T1000 (cell line): ENCODE measurements around the gene TMEM144.

Experiments
- DNase-seq: peaks from one replicate; lab custom pipeline; 2025; ENCODE audit warnings: mixed read lengths; lab: John Stamatoyannopoulos, UW

Gene TMEM144

DNA sequence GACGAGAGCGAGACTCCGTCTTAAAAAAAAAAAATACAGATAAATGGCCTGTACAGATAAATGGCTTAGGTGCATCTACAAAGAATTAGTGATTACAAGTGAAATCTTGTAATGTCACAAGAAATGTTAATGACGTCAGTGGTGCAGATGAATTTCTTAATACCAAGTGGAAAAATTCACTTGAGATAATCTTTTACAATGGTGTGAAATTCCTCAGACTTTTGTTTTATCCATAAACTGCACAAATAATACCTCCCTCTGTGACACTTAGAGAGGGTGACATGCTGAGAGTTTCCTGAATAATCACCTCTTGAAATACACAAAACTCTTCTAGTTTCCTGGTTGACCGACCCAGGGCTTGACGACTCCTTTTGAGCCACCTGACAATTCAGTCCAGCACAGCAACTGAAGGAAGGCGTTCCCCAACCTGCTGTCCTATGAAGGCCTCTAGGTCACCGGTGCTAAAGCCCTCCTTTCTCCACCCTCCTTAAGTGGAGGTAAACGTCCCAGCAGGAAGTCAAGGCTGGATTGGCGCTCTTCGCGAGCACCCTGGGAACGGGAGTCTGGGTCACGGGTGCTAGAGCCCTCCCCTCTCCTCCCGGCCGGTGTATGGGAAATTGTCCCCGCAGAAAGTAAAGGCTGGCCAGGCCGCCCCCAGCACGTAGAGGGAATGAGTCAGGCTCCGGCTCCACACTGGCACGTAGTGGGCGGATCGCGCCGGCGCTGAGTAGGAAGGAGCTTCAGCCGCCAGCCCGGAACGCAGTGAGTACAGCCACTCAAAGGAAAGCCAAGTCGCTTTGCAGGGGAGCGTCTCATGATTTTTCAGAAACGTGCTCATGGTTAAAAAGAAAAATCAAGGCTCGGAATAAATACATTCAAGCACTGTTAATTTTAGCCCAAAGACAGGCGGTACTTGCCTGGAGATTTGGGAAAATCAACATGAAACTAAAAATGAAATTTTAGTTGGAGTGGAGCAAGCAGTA, at the start of gene TMEM144:
TSS of gene TMEM144 (plus strand) at position 662 of the 983 bp plus-strand sequence. CDS start 2,182 bp downstream, outside the sequence.
- DNase-seq, result peak; percentile 14

DNA sequence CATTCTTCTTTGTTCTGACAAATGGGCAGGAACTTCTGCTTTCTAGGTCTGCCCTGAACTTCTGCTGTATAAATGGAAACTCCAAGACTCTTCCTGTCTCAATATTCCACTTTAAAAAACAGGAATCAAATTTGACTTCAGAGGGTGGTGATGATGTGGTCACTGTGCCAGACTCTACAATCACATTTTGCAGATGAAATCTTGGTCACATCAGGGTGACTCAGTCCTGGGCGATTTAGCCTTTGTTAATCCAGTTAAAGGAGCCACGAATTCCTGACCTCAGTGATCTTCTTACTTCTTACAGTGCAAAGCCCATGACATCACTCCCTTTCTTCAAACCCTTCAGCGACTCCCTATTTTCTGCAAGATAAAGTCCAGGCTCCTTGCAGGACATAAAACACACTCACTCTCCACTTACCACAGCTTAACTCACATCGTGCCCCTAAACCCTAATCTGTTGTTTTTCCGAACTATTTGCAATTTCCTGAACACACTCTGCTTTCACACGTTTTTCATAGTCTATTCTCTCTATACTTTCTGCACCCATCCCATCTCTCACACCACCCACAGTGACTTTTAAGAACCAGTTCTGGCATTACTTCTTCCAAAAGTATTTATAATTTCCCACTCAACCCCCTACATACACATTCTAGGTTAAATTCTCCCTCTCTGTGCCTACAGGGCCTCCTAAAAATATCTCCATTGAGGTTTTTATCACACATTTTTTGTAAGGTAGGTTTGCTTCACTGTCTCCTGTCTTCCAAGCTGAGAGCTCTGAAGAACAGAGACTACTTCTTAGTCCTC, 48.5 kb upstream of the TMEM144 start:
- DNase-seq, result no peak

DNA sequence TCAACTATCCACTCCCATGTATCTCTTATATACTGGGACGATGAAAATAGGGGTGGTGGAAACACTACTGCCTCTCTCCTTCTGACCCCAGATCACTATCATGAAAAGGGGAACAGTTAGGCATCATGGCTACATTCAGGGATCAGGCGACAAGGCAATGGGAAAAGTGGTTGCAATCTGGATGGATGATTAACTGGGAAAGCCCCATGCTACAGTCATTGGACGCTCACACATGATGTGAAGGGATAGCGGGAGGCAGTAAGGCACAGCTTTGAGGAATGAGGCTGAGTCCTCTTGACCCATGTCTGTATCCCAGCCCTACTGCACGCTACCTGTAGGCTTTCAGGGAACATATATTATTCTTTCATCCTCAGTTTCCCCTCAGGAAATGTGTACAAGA, 47.7 kb upstream of the TMEM144 start:
- DNase-seq, result no peak

DNA sequence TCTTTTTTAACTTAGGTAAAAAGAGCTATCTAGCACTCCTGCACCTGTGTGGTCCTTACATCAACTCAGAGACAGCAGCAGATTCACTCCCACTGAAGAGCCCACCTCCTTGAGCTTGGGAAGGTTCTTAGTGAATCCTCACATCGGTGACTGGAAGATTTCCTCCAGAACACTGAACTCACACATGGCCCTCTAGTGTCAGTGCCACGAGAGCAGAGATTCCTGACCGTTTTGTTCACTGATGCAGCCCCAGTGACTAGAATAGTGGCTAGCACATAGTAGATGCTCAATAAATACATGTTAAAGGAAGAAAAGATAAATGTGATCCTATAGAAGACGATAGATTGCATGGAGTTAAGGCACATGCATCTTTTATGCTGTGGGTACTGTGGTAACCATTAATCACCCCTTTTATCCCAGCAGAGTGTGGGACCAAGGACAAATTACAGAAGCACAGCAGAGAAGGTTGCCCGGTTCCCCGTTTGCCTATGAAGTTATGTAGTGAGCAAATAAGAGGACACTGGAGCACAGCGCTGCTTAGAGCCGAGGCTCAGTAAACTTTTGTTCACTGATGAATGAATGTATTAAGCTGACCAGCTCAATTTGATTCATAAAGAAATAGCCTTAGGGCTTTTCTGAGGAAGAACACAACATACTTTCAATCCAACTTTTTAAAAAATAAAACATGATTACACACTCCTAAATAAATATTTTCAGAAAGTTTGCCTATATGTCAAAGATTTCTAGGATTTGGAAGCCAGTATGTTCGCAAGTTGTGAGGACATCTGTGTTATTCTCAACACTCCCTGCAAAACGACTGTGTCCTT, 46.1 kb upstream of the TMEM144 start:
- no peak for DNase-seq

DNA sequence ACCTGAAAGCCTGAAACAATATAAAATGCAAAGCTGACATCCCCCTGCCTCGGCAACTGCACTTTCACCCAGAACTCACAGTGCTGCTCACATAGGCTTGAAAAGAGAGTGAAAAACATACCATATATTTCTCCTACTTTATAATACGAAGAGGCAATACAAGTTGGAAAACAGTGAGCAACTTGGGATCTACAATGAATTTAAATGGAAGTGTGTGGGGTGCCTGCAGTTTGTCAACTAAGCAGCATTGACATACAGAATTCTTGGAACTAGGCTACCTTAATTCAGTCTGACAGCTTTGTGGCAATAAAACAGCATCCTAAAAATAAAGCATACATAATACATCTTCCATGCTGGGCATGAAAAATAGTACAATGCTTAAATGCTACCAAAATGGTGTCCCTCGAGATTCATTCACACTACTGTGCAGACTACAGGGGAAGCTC, 45.5 kb upstream of the TMEM144 start:
- no peak for DNase-seq

GRCh38 chr4:158166701-158167100, 43.6 kb upstream of the TMEM144 start:
- DNase-seq, result no peak

GRCh38 chr4:158168606-158169005, 41.7 kb upstream of the TMEM144 start:
- no peak for DNase-seq

DNA sequence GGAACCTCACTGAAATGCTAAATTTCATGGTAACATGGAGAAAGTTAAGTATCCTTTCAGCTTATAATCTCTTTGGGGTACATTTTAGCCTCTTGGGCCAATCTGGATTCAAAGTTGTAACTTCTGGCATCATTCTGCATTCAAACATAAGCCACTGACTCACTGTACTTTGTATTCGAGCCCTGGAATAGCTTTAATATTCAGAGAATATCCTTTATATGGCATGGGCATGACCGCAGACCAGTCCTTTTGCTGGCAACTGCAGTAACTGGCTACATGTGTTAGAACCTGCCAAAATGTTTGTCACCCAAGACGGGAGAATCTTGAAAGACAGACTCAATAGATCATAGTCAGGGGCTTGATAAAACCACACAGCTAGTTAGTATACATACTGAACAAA, 40.8 kb upstream of the TMEM144 start:
- DNase-seq, result no peak

GRCh38 chr4:158169931-158170690, 40.2 kb upstream of the TMEM144 start:
- no peak for DNase-seq

DNA sequence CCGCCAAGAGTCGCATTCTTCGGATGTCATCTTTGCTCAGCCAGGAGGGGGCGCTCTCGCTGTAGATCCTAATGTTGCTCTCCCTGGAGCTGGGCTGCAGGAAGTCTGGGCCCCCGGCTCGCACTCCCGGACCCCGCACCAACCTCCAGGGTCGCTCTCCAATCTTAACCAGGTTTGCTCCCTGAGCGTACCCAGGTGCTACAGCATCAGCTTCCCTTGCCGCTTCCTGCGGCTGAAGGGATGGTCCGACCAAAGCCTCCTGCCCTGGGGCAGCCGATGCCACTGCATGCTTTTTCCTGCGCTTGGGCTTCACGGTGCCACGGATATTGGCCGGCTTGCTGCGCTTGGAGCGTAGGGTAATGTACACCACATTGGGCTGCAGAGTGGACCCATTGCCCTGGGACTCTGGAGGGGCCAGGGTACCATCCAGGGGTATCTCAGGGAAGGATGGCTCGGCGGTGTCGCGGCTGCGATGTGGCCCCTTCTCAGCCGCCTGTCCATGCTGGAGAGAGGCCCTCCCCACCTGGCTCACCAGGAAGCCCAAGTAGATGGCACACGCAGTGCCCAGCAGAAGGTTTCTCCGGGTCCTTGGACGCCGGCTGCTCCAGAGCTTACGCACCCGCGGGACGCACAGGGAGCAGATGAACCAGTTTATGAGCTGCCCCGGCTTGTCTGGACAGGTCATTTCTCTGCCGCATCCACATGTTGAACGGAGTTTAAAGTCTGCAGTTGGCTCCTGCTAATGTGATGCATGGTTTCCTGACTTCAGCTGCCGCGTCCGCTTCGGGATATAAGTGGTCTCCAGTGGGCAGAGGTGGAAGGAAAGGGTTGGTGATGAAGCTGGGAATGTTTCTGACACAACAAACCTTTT, 39.4 kb upstream of the TMEM144 start:
- DNase-seq, result no peak

DNA sequence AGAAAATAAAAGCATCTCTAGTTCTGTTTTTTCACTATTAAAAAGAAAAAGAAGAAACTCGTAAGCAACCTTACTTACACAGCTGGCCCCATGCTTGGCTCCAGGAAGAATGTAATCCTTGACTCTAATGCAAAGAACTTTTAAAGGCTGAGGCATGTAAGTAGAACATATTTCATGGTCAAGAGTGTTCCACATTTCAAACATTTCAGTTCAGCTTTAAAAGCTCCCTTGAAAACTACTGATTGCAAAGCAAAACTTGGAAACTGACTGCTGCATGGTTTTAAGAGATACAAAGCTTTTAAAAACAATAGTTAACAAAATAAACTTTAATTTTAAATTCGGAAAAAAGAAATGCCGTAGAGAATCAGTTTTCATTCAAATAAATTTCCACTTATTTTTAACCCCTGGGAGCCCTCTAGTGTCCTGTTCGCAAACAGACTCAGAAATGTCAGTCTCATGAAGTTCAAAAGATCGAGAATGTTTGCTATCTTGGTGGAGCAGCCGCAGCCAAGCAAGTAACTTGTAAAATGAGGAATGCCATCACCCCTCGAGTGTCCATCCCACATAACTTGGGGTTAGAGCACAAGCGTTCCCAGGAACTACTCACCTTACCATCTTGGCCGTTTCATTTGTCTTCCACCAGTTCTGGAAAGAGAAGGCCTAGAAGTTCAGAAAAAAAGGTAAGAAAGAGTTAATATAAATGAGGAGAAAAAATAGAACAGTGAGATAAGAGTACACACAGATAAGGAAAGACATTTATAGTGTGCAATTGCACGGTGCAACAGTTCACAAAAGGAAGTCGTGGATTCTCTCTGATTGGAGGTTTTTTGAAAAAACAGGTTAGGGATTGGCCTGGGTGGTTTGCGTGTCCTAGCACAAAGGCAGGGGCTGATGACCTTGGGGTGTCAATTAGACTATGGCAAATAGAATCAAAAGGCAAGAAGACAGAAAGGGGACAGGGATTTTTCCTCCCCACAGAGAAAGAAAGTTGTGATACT, 37.7 kb upstream of the TMEM144 start, which contains the start of gene GASK1B:
TSS of gene GASK1B (minus strand) at position 765 of the 998 bp plus-strand sequence. CDS start 1,650 bp downstream, outside the sequence.
- DNase-seq, result no peak

DNA sequence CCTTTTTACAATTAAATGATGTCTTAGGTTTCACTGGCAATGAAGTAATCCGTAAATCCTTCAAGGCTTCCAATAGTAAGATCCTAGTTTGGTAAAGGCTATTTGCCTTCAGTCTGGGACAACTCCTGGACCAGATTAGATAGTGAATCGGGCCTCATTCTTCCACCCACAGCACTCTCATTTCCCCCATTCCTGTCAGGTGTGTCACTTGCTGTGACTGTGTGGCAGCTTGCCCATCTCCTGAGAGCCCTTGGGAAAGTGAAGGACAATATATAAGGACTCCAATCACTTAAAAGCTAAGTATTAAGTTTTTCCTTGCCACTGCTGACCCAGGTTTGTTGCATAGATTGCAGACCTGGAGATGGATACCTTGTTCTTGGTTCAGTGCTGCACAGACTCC, 34.2 kb upstream of the TMEM144 start:
- no peak for DNase-seq

DNA sequence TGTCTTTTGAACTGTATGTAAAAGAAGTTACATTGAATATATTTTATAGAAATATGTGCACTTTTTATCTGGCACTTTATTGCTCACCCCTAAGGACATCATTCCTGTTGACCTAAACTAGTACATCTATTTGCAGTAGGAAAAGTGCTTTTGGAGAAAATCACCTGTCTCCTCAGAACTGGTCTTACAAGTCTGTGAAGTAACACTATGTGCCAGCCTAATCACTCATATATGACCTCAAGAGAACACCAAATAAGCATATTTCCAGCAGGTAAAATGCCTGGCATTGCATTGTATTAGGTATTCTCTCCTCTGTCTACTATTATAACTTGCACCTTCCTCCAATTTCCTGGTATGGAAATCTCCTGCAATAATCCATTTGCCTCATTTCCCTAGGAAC, 33.5 kb upstream of the TMEM144 start:
- DNase-seq, result no peak

- DNase-seq, result no peak
Measured at GRCh38 chr4:158179465-158179864, 30.8 kb upstream of the TMEM144 start.

- DNase-seq, result no peak
Measured at GRCh38 chr4:158181906-158182305, 28.4 kb upstream of the TMEM144 start.

GRCh38 chr4:158182736-158183135, 27.6 kb upstream of the TMEM144 start:
- DNase-seq, result no peak

GRCh38 chr4:158186815-158187214, 23.5 kb upstream of the TMEM144 start:
- no peak for DNase-seq

GRCh38 chr4:158189422-158189821, 20.9 kb upstream of the TMEM144 start:
- no peak for DNase-seq

DNA sequence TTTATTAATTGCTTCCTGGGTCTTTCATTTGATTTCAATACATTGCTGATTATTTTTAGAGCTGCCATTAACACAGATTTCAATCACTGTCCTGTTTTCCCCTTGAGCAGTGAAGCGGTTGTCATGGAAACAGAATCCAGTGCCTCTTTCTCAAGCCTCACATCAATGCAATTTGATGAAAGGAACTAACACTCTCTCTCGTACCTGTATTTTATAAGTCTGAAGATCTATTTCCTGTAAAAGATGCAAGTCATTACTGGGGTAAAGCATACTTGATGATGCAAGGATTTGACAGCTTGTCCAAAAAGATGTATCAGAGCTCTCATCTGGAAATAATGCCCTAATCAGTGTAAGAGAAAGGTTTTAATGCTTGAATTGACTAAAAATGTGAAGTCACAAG, 19.6 kb upstream of the TMEM144 start:
- DNase-seq, result no peak
